ENCODE results near the gene POLD2. TPM values are rescaled to one million over a fixed set of nuclear protein-coding genes. Genes with fewer than 3 reads are reported as not detected.

Gene POLD2
- polyA plus RNA-seq, 1 donor from 2014 or later: 79.5 TPM

GRCh38 chr7:44097064-44097932 is 26.1 kb downstream of the POLD2 start:
- H3K27me3 ChIP-seq (ENCODE audit: insufficient read depth, low read depth, low read length): no peaks in the 10 kb centered on the region
- H3K4me2 ChIP-seq (ENCODE audit: low read length): no peak overlapping the region
- no peak overlapping the region for H3K9ac ChIP-seq (ENCODE audit: low read length)

More at GRCh38 chr7:44097064-44097932, 26.1 kb downstream of the POLD2 start:
- no peak for TF ChIP-seq REST (IDR thresholded peaks at IDR 0.05; ENCODE audit: borderline replicate concordance)
- TF ChIP-seq RAD21 (conservative IDR thresholded peaks at IDR 0.05): no peak
- TF ChIP-seq TAF1 (IDR thresholded peaks at IDR 0.05; ENCODE audit: low read depth): no peak
- TF ChIP-seq SMC3 (conservative IDR thresholded peaks at IDR 0.05; ENCODE audit: poor library complexity): no peak
- no peak for TF ChIP-seq EZH2 (IDR thresholded peaks at IDR 0.05; ENCODE audit: borderline replicate concordance, insufficient read depth, low read length, poor library complexity, severe bottlenecking)
- TF ChIP-seq MXI1 (conservative IDR thresholded peaks at IDR 0.05; ENCODE audit: poor library complexity, severe bottlenecking): no peak
- no peak for TF ChIP-seq EP300 (conservative IDR thresholded peaks at IDR 0.05; ENCODE audit: poor library complexity, severe bottlenecking)
- TF ChIP-seq CTCF (IDR thresholded peaks at IDR 0.05; ENCODE audit: poor library complexity, severe bottlenecking): no peak
- no peak for TF ChIP-seq POLR2AphosphoS5 (IDR thresholded peaks at IDR 0.05)
- Histone ChIP-seq H3K79me2 (replicated peaks; ENCODE audit: insufficient read depth, low read length) (no peaks in the 10 kb centered on the region), H3K27ac (ENCODE audit: low read length) (no peak overlapping the region), H3F3A (ENCODE audit: insufficient read depth, low read length, poor library complexity, severe bottlenecking) (no peaks in the 10 kb centered on the region), H3K9me2 (ENCODE audit: insufficient read depth, low read length) (no peaks in the 10 kb centered on the region), H3K9me3 (ENCODE audit: low read length) (no peaks in the 10 kb centered on the region), H2AFZ (ENCODE audit: low read depth, low read length) (no peak overlapping the region), H3K36me3 (ENCODE audit: insufficient read depth, low read length) (no peaks in the 10 kb centered on the region), H3K4me3 (ENCODE audit: low read length) (no peak overlapping the region), H4K20me1 (ENCODE audit: insufficient read depth) (no peaks in the 10 kb centered on the region)
